Left hindlimb (tissue), 1 donor: Measurements from ENCODE around the gene C14orf39.
"Not testable (repeated sequence)": the region's sequence is repeated elsewhere in the genome, so short reads cannot be mapped to it uniquely, and the experiment has no call there.

ENCODE experiments used
- DNase-seq: peaks from one replicate; pipeline ENCODE4 v3.0.0-alpha.2; 2018

The C14orf39 gene

DNA sequence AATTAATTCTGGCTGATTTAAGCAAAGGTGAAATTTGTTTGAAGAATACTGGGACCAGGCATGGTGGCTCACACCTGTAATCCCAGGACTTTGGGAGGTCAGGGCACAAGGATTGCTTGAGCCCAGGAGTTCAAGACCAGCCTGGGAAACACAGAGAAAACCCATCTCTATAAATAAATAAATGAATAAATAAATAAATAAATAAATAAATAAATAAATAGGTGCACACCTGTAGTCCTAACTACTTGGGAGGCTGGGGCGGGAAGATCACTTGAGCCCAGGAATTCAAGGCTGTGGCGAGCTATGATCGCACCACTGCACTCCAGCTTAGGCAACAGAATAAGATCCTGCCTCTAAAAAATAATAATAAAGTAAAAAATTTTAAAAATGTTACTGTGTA, 4.4 kb upstream of the C14orf39 start:
- DNase-seq = no peak

DNA sequence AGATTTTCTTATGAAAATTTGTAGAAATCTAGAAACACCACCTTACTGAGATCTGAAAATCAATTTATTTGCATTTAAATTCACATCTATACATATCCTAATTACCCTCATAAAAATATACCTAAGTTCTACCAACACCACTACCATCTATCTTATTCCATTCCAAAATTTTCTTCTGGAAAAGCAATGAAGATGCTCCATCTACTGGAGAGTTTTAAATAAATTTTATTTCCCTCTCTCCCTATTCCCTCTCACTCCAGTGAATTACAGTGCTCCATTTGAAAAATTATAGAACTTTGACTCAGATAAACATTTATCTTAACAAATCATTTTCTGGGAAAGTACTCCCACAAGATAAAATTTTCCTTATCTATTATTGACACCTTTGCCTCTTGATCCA, 2.3 kb upstream of the C14orf39 start:
- DNase-seq = no peak

DNA sequence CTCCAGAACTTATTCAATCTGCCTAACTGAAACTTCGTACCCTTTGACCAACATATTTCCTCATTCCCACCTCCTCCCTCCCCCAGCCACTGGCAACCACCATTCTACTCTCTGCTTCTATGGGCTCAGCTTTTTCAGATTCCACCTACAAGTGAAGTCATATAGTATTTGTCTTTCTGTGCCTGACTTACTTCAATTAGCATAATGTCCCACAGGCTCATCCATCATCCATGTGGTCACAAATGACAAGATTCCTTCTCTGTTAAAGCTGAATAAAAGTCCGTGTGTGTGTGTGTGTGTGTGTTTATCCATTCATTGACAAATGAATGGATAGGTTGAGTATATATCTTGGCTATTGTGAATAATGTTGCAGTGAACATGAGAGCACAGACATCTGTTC, 1.3 kb upstream of the C14orf39 start:
- no peak for DNase-seq

DNA sequence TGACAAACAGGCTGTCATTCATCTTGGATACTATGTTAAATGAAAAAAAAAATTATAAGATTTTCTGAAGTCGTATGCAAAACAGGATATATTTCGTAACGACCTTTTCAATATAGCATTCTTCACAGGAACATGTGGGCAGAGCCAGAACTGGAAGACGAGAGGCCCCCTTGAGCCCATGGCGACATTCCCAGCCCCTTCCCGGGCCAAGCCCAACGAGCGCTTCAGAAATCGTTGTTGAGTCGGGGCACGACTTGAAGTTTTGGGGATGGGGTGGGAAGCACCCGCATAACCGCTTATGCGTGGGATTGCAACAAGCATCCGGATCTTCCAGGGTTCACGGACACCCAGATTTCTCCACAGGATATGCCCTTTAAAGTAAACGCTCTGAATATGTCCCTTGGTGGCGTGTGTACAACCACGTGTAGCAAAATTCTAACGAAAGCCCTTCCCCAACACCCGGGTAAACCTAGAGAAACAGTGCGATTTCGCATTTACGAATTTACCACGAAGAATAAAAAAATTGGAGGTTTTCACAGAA, 736 bp downstream of the C14orf39 start:
- DNase-seq = peak; percentile 36

DNA sequence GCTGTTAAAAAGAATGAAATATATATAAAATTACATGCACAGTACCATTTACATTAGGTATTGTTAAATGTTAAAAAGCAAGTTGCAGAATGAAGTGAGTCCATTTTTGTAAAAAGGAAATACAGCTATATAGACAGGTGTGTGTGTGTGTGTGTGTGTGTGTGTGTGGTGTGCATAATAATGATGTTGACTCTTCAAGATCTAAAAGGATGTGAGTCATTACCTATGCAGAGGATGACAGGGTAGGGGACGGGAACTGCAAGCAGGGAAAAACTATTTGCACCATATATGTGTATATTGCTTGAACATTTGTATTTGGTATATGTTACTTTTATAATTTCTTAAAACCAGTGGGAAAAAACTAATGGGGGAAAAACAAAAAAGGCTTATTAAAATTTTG, 3.1 kb downstream of the C14orf39 start:
- no peak for DNase-seq

DNA sequence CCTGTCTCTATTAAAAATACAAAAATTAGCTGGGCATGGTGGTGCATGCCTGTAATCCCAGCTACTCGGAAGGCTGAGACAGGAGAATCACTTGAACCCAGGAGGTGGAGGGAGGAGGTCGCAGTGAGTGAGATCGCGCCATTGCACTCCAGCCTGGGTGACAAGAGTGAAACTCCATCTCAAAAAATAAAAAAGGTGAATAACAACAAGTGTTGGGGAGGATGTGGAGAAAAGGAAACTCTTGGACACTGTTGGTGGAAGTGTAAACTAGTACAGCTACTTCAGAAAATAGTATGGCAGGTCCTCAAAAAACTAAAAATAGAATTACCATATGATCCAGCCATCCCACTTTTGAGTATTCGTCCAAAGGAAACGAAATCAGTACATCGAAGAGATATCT, 5.6 kb downstream of the C14orf39 start:
- not testable (repeated sequence) for DNase-seq

DNA sequence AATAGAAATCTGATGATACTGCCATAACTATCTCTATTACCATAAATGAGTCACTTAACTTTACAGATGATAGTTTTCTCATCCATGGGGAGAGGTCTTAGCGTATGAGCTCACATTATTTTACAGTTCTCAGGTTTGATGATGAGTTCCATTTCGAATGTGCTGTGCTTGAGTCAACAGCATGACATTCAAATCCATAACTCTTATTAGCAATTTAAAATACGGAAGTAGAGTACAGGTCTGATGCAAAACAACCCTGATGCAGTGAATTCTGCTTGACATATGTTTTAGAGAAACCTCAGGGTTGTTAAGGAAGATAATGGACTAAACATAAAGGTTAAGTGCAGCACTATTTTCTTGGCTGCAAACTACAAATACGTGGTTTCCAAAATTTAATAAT, 30.0 kb downstream of the C14orf39 start:
- DNase-seq = no peak

DNA sequence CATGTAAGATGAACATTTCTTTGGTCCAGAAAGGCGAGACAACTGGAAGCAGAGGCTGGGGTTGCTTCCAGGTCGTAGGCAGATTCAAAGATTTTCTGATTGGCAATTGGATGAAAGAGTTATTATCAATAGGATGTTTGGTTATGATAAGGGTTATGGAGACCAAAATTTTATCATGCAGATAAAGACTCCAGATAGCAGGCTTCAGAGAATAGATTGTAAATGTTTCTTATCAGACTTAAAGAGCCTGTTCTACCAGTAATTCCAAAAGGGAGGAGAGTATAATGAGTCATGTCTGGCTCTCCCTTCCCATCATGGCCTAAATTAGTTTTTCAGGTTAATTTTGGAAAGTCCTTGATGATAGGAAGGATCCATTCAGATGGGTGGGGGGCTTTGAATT, 55.6 kb downstream of the C14orf39 start:
- no peak for DNase-seq

DNA sequence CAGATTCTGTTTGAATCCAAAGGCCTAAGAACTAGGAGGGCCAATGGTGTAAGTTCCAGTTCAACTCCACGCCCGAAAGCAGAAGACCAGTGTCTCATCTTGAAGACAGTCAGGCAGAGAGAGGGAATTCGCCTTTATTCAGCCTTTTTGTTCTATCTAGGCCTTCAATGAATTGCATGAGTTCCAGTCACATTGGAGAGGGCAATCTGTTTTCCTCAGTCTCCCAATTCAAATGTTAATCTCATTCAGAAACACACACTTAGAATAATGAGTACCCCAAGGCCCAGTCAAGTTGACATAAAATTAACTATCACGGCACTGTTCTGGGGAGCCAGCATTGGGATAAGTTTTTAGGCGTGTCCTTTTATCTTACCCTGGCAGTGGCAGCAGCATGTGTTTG, 65.8 kb downstream of the C14orf39 start:
- no peak for DNase-seq

DNA sequence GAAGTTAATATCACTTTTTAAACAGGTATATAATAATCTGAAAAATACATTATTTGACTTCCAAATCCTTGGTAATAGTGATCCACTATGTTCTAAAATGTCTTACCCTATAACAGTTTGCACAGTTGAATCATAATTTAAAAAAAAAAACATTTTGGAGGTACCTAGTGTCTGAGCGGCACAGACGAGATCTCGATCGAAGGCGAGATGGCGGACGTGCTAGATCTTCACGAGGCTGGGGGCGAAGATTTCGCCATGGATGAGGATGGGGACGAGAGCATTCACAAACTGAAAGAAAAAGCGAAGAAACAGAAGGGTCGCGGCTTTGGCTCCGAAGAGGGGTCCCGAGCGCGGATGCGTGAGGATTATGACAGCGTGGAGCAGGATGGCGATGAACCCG, 88.3 kb downstream of the C14orf39 start:
- not testable (repeated sequence) for DNase-seq

DNA sequence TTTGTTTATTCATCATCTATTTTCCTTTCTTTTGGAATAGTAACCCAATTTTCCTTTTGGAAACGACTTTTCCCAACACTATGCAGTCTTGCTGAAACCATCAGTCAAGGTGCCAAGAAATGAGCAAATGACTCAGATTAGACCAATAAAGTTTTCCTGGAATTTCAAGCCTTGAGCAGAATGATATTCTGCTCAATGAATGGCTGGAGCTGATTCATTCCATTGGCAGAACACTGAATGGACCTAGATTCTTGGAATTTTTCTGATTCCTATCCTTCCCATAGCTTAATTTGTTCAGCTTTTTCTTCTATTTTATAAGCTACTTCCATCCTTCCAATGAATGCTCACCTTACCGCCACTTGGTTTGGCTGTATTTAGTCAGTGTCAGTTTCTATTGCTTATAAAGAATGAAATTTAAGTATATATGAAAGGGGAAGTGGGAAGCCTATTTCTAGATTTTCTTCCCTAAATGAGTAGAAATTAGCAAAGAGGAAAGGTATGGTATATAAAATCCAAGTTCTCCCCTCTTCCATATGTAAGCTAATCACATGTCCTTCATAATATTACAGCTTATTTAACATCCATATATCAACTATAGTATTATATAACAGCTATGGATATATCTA, 89.0 kb downstream of the C14orf39 start:
- DNase-seq = no peak
